HG03045 (cell line): Measurements from ENCODE around the gene ZKSCAN2.

Source experiments
- ATAC-seq: cut with Tn5 transposase; IDR thresholded peaks from one replicate; pipeline ENCODE4 v1.9.1; 2021; ENCODE audit warnings: mild to moderate bottlenecking, moderate library complexity; ENCODE audit not compliant: unreplicated experiment

The ZKSCAN2 gene

DNA sequence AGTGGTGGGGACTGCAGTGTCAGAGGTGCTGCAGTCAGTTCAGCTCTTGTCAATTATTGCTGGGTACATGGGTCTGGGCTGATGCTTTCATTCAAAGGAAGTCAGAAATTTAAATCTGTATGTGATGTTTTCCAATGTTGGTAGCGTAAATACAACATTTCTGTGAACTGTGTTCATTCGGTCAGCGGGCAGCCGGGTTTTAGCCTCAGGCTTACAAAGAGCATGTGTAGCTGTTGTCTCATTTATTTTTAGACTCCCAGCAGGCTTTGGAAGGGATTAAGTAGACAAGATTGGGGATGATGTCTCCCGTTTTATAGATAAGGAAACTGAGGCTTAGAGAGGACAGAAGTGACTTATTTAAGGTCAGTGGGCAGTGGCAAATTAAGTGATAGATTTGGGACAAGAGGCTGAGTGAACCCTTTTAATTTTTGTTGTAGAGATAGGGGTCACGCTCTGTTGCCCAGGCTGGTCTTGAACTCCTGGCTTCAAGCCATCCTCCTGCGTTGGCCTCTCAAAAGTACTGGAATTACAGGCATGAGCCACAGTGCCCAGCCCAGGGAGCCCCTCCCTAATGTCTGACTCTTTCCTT is 32.8 kb downstream of the ZKSCAN2 start:
- no peak for ATAC-seq

DNA sequence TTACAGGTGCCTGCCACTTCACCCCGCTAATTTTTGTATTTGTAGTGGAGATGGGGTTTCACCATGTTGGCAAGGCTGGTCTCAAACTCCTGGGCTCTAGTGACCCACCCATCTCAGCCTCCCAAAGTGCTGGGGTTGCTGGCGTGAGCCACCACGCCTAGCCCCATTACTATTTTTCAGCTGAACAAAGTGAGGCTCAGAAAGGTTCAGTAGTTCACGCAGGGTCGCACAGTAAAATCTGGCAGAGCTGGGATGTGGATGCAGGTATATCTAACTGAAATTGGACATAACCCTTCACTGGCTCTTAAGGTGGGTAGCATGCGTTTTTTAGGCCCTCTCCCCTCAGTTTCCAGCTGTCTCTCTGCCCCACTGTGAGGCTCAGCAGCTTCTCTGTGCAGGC is 33.7 kb downstream of the ZKSCAN2 start:
- no peak for ATAC-seq

DNA sequence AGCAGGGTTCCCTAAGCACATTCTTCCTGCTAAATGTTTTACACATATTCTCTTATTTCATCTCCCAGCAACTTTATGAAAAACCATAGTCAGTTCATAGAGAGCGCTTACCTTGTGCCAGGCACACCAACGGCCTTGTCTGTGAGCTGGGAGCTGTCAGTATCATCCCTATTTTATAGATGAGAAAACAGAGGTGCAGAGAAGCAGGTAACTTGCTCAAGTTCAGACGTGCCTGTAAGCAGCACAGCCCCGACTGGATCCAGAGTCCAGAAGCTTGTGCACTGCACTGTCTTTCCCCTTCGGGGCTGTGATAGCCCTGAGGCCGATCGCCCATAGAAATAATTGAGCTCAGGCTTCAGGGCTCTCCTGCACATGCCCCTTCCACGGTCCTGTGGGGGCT is 34.7 kb downstream of the ZKSCAN2 start:
- no peak for ATAC-seq

DNA sequence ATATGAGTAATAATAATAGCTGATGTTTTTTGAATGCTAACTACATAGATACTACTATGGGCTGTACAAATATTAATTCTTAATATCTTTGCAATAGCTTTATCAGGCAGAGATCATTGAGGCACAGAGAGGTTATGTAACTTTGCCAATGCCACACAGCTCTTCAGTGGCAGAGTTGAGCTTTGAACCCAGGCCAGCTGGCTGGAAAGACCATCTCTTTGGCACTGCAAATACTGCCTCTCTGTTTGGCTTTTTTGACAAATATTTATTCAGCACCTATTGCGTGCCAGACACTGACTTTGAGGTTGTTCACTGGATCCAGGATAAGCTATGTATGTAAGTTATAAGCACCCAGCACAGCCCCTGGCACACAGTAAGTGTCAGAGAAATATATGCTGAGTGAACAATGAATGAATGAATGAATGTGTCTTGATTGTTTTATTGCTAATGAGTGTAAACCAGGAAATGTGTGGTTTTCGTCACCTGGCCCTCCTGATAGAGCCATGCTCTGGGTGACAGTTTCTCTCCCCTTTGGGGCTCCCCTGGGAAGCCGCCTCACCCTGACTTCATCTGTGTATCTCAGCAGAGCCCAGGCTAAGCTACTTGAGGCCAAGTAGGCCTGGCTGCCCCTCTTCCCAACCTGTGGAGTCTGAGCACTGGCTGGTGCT is 38.4 kb downstream of the ZKSCAN2 start:
- ATAC-seq, result no peak

DNA sequence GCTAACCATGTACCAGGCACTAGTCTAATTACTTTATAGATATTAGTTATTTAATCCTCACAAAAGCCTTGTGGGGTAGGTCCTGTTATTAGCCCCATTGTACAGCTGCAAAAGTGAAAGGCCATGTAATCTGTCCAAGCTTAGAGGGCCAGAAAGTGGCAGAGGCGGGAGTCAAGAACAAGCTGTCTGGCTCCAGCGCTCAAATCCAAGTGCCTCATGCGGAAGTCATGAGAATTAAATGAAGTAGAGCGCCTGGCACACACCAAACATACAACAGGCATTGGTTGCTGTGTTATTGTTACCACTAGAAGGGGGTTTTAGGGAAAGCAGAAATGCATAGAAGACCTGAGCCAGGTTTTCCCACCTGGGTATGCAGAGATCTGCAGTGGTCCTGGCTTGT is 39.7 kb downstream of the ZKSCAN2 start:
- no peak for ATAC-seq

DNA sequence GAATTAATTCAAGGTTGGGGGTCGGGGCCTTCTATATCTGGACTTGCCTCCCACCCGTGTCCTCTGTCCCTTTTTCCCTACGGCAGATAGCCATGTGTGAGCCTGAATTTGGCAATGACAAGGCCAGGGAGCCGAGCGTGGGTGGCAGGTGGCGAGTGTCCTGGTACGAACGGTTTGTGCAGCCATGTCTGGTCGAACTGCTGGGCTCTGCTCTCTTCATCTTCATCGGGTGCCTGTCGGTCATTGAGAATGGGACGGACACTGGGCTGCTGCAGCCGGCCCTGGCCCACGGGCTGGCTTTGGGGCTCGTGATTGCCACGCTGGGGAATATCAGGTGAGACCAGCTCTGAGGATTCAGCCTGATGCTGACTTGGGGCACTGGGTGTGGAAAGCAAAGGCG is 40.5 kb downstream of the ZKSCAN2 start:
- ATAC-seq, result no peak

DNA sequence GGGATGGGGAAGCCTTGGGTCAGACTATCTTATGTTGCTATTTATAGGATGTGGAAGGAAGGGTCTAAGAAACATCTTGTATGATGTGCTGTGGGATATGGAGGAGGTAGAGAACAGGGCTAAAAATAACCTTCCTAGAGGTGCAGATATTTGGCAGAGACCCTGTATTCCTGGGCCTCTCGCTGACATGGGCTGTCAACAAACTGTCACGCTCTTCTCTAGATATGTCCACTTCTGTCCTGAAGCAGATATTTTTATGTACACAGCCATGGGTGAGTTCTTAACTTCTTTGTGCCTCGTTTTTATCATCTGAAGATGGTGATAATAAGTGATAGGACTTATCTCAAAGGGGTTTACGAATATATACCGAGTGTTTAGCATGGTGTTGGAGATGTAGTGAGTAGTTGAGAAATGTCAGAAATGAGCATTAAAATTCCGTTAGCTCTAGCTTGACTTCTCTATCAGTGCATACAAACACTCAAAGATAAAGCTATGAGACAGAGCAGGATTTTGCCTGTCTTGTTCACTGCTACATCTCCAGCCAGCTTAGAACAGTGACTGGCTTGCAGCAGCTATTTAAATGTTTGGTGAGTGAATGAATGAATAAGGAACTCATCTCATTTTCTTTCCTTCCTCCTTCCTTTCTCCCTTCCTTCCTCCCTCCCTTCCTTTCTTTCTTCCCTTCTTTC is 43.8 kb downstream of the ZKSCAN2 start:
- no peak for ATAC-seq

DNA sequence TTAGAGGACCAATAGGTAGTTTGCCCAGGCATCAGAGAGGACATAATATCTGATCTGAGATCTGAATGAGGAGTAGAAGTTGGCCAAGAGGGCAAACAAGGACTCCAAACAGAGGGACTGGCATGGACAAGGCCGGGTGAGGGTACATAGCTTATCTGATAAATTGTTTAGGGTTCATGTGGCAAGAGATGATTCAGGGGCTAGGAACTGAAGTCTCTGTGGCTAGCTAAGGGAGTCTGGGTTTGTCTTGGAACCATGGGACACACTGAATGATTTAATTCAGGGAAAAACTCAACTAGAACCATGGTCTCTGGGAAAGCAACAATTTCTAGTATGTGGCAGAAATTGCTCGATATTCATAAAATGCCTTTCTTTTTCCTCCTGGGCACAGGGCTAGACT is 45.0 kb downstream of the ZKSCAN2 start:
- ATAC-seq, result no peak

DNA sequence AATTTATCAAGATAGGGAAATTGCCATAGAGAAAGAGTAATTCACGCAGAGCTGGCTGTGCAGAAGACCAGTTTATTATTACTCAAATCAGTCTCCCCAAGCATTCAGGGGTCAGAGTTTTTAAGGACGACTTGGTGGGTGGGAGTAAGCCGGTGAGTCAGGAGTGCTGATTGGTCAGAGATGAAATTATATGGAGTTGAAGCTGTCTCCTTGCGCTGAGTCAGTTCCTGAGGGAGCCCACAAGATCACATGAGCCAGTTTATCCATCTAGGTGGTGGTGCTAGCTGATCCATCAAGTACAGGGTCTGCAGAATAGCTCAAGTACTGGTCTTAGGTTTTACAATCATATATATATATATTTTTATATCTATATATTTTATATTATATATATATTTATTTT is 46.9 kb downstream of the ZKSCAN2 start:
- ATAC-seq, result no peak

DNA sequence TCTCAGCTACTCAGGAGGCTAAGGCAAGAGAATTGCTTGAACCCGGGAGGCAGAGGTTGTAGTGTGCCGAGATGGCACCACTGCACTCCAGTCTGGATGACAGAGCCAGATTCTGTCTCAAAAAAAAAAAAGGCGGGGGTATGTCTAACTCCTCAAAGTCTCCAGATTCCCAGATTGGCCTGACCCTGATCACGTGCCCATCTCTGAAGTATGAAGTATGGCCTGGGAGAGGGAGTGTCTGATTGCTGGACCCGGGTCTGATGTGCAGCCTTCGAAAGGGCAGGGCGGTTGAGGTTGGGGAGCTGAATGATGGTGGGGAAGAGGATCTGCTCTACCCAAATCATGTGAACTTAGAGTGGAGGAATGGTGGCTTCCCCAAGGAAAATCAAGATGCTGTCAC is 58.2 kb downstream of the ZKSCAN2 start:
- ATAC-seq, result no peak

DNA sequence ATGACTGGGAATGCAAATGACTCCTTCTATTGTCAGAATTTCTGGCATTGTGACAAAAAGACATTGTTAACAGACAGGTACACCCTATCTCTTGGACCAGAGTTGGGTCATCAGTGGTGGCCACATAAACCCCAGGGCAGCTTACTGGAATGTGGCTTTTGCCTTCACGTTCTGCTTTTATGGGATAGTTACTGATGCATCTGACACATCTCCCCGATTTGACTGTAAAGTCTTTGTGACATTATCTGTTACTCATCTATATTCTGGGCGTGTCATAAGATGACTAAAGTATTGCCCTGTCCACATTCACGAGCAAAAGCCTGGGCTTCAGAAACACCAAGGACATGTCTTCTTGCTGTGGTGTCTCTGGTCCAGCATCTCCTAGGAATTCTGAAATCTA is 59.6 kb downstream of the ZKSCAN2 start:
- no peak for ATAC-seq

DNA sequence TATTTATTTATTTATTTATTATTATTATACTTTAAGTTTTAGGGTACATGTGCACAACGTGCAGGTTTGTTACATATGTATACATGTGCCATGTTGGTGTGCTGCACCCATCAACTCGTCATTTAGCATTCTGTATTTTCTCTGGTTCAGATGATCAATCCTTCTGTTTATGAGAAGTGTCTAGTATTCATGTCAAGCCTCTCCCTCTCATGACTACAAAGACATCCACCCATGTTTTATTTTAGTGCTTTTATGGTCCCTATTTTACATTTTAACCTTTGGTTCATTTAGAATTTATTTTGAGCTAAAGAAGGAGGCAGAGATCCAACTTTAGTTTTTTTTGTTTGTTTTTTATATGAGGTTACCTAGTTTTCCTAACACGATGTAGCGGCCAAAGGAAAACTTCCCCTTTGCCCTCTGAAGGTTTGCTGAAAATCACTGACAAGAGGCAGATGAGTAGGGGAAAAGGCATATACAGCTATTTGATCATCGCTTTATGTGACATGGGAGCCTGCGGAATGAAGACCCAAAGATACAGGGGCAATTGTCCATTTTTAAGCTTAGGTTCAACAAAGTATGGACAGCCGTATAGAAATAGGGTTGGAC is 63.3 kb downstream of the ZKSCAN2 start:
- no peak for ATAC-seq

DNA sequence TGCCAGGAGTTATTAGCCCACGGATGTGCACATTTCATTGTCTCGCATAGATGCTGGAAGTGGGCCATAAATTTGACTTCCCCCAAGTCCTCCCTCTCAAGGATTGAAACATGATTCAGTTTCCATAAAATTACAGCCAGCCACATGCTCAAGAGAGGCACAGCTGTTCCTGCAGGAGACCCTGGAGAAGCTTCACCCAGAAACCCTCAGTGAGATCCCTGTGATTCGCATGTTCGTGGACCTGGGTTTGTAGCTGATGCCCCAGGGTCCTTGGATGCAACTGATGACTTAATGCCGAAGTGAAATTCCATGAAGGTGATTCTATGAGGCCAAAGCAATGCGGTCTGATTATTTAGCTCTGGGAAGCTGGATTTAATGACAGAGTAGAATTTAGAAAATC is 65.5 kb downstream of the ZKSCAN2 start:
- no peak for ATAC-seq

DNA sequence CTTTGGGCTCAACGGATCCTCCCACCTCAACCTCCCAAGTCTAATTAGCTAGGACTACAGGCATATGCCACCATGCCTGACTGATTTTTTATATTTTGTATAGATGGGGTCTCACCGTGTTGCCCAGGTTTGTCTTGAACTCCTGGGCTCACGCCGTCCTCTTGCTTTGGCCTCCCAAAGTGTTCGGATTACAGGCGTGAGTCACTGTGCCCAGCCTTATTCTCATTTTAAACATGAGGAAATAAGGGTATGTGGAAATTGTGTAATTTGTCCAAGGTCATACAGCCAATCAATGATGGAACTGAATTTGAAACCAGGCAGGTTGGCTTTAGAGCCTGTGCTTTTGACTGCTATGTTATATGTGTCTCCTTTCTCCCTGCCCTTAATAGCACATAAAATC is 68.3 kb downstream of the ZKSCAN2 start:
- no peak for ATAC-seq

DNA sequence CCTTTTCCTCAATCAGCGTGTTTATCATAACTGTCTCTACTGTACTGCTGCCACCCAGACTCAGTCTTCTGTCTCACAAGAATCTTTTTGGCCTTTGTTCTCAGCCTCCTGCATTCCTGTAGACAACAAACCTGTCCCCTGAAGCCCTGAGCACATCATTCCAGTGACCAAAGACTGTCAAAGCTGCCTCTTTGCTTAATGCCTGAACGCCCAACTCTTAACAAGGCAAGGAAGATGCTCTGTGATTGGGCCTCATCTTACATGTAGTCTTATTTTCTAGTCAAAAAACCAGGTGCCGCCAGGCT is 70.2 kb downstream of the ZKSCAN2 start:
- no peak for ATAC-seq
